ENCODE measurements around the gene PPP2R1B. TPM values are rescaled to one million over a fixed set of nuclear protein-coding genes. Genes with fewer than 3 reads are reported as not detected.

Gene PPP2R1B
- total and polyA plus RNA-seq, 4 donors, result 33.2 to 316 (median 52.5) TPM

- peak overlapping the region; percentile 6 to 51 for H3K27ac ChIP-seq (ENCODE audit: low read depth in 1 of 2, low read length in 2 of 2)
- H3K4me1 ChIP-seq (ENCODE audit: control insufficient read depth in 4 of 4, insufficient read depth in 4 of 4, low read length in 3 of 4), result peaks cover 0 to 33% (median 14%) of the 10 kb centered on the region in 4 donors
- H3K4me3 ChIP-seq (ENCODE audit: low read depth in 1 of 3, low read length in 3 of 3), result no peak overlapping the region
- no peaks in the 10 kb centered on the region for H3K9me3 ChIP-seq (ENCODE audit: control insufficient read depth in 4 of 4, low read length in 3 of 4)
- peak overlapping the region in 1 of 2 donors; percentile 21 for H3K9ac ChIP-seq (ENCODE audit: low read depth in 1 of 2, low read length in 2 of 2)
- DNase-seq (ENCODE audit: low spot score), result no peak
- no peaks in the 10 kb centered on the region for H3K27me3 ChIP-seq (ENCODE audit: control insufficient read depth in 4 of 4, insufficient read depth in 4 of 4, low read length in 3 of 4)
- H3K36me3 ChIP-seq (ENCODE audit: control insufficient read depth in 4 of 4, insufficient read depth in 3 of 4, low read depth in 1 of 4, low read length in 3 of 4), result peaks cover 9 to 59% (median 49%) of the 10 kb centered on the region in 4 donors
- TF ChIP-seq JUND (IDR thresholded peaks at IDR 0.05) (no peak), REST (IDR thresholded peaks at IDR 0.05) (no peak), ATF3 (IDR thresholded peaks at IDR 0.05) (no peak), GABPA (IDR thresholded peaks at IDR 0.05 in 1 of 2, conservative IDR thresholded peaks at IDR 0.05 in 1 of 2) (no peak), ZBTB33 (IDR thresholded peaks at IDR 0.05) (no peak), SP1 (IDR thresholded peaks at IDR 0.05) (no peak), YY1 (IDR thresholded peaks at IDR 0.05) (no peak), NR2F2 (IDR thresholded peaks at IDR 0.05) (no peak), HNF4A (conservative IDR thresholded peaks at IDR 0.05) (no peak), FOXA1 (IDR thresholded peaks at IDR 0.05) (no peak), EGR1 (IDR thresholded peaks at IDR 0.05; ENCODE audit: low read depth in 2 of 2) (no peak), RAD21 (IDR thresholded peaks at IDR 0.05) (no peak), RXRA (IDR thresholded peaks at IDR 0.05) (no peak), MAX (IDR thresholded peaks at IDR 0.05) (no peak), FOXA2 (IDR thresholded peaks at IDR 0.05) (no peak), TAF1 (conservative IDR thresholded peaks at IDR 0.05) (no peak), CTCF (IDR thresholded peaks at IDR 0.05; ENCODE audit: low read depth, low read length, missing input control) (no peak)
These were observed 6.8 kb downstream of the PPP2R1B start for GRCh38 chr11:111759376-111759775.

All from liver (tissue), 9 donors.